B cell (primary cell): ENCODE results near the gene PCGF2. TPM values are rescaled to one million over a fixed set of nuclear protein-coding genes. Genes with fewer than 3 reads are reported as not detected.
A peak's percentile ranks its signal among the peaks of the same experiment; 100 is the strongest.

Experiments
- ATAC-seq: fragments of 200-7000 bp; cut with Tn5 transposase; one replicate; pipeline ENCODE4 v1.10.0; 2021; ENCODE audit warnings: low read depth, mild to moderate bottlenecking, moderate number of reproducible peaks, moderate library complexity
- CTCF ChIA-PET: fragments of 350-600 bp; sonication (Branson Sonifier 250); formaldehyde crosslinking; loops from one replicate; lab custom pipeline; 2021; ENCODE audit warnings: antibody characterized with exemption, inconsistent platforms; lab: Charles Lee
- POLR2A ChIA-PET: fragments of 350-600 bp; sonication (Branson Sonifier 250); formaldehyde crosslinking; loops from one replicate; lab custom pipeline; 2021; ENCODE audit warnings: antibody characterized with exemption; lab: Charles Lee
- DNase-seq: peaks from one replicate; pipeline ENCODE4 v3.0.0; 2013
- H2AFZ ChIP-seq: 2 replicates; pipeline ENCODE4 v1.6.1; 2012; ENCODE audit warnings: mild to moderate bottlenecking, low read depth, low read length; ENCODE audit not compliant: insufficient read depth, poor library complexity, severe bottlenecking
- H3K27ac ChIP-seq, 2 donors: 1 replicate in 1 of 2; 2 replicates in 1 of 2; pipeline ENCODE4 v1.5.1; 2012 to 2013; ENCODE audit warnings: low read length in 2 of 2, mild to moderate bottlenecking in 2 of 2, moderate library complexity in 1 of 2
- H3K27me3 ChIP-seq, 4 experiments: fragments of 200-600 bp in 1 of 4; sonication (generic) in 1 of 4; replicated peaks in 1 of 4; 1 replicate in 2 of 4; 2 replicates in 2 of 4; pipeline versions ENCODE4 v1.6.1 to v1.7.0; 2013 to 2016; ENCODE audit warnings: low read length in 3 of 4, mild to moderate bottlenecking in 2 of 4, mixed read lengths in 1 of 4, moderate library complexity in 1 of 4; ENCODE audit not compliant: insufficient read depth in 4 of 4, control insufficient read depth in 3 of 4; ENCODE audit errors: control extremely low read depth in 1 of 4
- H3K36me3 ChIP-seq, 2 experiments: replicated peaks in 1 of 2; 1 replicate in 1 of 2; 2 replicates in 1 of 2; pipeline versions ENCODE4 v1.6.1 to v1.7.1; 2013; ENCODE audit warnings: low read length in 1 of 2; ENCODE audit not compliant: insufficient read depth in 2 of 2, control insufficient read depth in 1 of 2; ENCODE audit errors: control extremely low read depth in 1 of 2, extremely low read depth in 1 of 2
- H3K4me1 ChIP-seq, 2 donors: fragments of 200-600 bp in 1 of 2; sonication (generic) in 1 of 2; 1 replicate in 1 of 2; 2 replicates in 1 of 2; pipeline versions ENCODE4 v1.5.1 to v1.6.1; 2013 to 2017; ENCODE audit warnings: low read length in 2 of 2; ENCODE audit not compliant: control insufficient read depth in 2 of 2, insufficient read depth in 2 of 2
- H3K4me2 ChIP-seq: replicated peaks from 2 replicates; pipeline ENCODE3; 2012; ENCODE audit warnings: mild to moderate bottlenecking, low read depth, low read length; ENCODE audit not compliant: poor library complexity, severe bottlenecking
- H3K4me3 ChIP-seq, 5 experiments: fragments of 200-600 bp in 1 of 5; sonication (generic) in 1 of 5; 1 replicate in 3 of 5; 2 replicates in 2 of 5; pipeline versions ENCODE4 v1.5.1 to v1.7.0; 2011 to 2016; ENCODE audit warnings: low read length in 4 of 5, mild to moderate bottlenecking in 4 of 5, low read depth in 2 of 5, control low read depth in 1 of 5, moderate library complexity in 1 of 5; ENCODE audit not compliant: insufficient read depth in 1 of 5; ENCODE audit errors: control extremely low read depth in 1 of 5, extremely low read depth in 1 of 5
- H3K79me2 ChIP-seq: fragments of 200-600 bp; sonication (generic); one replicate; pipeline ENCODE4 v1.6.0; 2016; ENCODE audit warnings: low read length; ENCODE audit not compliant: control insufficient read depth, insufficient read depth
- H3K9ac ChIP-seq: fragments of 200-600 bp; sonication (generic); 2 replicates; pipeline ENCODE4 v1.6.1; 2017; ENCODE audit warnings: mild to moderate bottlenecking, low read length, moderate library complexity
- H3K9me3 ChIP-seq, 3 donors: one replicate each; pipeline versions ENCODE4 v1.6.1 to v1.7.1; 2013; ENCODE audit warnings: low read length in 2 of 3; ENCODE audit not compliant: control insufficient read depth in 2 of 3, insufficient read depth in 1 of 3; ENCODE audit errors: control extremely low read depth in 1 of 3
- H4K20me1 ChIP-seq: 2 replicates; pipeline ENCODE4 v1.6.0; 2012; ENCODE audit warnings: mild to moderate bottlenecking, low read length; ENCODE audit not compliant: insufficient read depth, control insufficient read depth, poor library complexity, severe bottlenecking
- H3K27ac Mint-ChIP-seq: one replicate; pipeline ENCODE4 v1.8.0; 2021; ENCODE audit warnings: mixed read lengths
- H3K27me3 Mint-ChIP-seq: one replicate; pipeline ENCODE4 v1.8.0; 2021; ENCODE audit warnings: mixed read lengths
- H3K4me1 Mint-ChIP-seq: one replicate; pipeline ENCODE4 v1.8.0; 2021; ENCODE audit warnings: mixed read lengths
- H3K4me3 Mint-ChIP-seq: one replicate; pipeline ENCODE4 v1.8.0; 2021; ENCODE audit warnings: mixed read lengths
- H3K9me3 Mint-ChIP-seq: one replicate; pipeline ENCODE4 v1.8.0; 2022; ENCODE audit warnings: mixed read lengths; ENCODE audit not compliant: insufficient read depth
- CTCF ChIP-seq: fragments of 200-600 bp; IDR thresholded peaks from one replicate; pipeline ENCODE4 v1.8.0; 2022; ENCODE audit warnings: antibody characterized with exemption, mild to moderate bottlenecking
- EZH2 ChIP-seq: IDR thresholded peaks from 2 replicates; pipeline ENCODE4 v1.6.1; 2012; ENCODE audit warnings: borderline replicate concordance, low read depth, mild to moderate bottlenecking, moderate library complexity, low read length; ENCODE audit not compliant: insufficient read depth, poor library complexity, severe bottlenecking
- WGBS: methylation state at CpG from one replicate; pipeline ENCODE4 v1.1.5; 2013; ENCODE audit warnings: missing lambda C conversion rate; ENCODE audit not compliant: insufficient coverage; 5-methylcytosine and 5-hydroxymethylcytosine counted together
- intact Hi-C: fragments of 100-400 bp; cut with micrococcal nuclease; formaldehyde crosslinking; loops from one replicate; pipeline ENCODE4 v1.10.0; 2022
- polyA plus RNA-seq: library from polyadenylated mRNA; depleted of rRNA; stranded (reverse); fragments of >200 nt; gene quantifications from 2 replicates; pipeline ENCODE4 v1.2.3, GENCODE V29; 2012
- total RNA-seq, 2 donors: library from RNA; stranded (reverse); fragments of 120-200 nt in 1 of 2; gene quantifications; 1 replicate in 1 of 2; 2 replicates in 1 of 2; pipeline versions ENCODE4 v1.2.3 to v1.2.4, GENCODE V29; 2013 to 2022

The PCGF2 gene
- total and polyA plus RNA-seq, 2 donors (not counting 1 experiment from before 2014, with no cell fraction given), result 0.04 TPM; not detected in 1

GRCh38 chr17:38729886-38730525 lies 18.1 kb downstream of the PCGF2 start, which contains the start of gene CISD3:
TSS of gene CISD3 (plus strand) at chr17:38730341. CDS start at chr17:38730359, 18 bp downstream.
- Histone ChIP-seq H3K27ac (peak within 1 kb of the TSS; percentile 79), H3K27me3 (no peaks in the 10 kb centered on the region), H3K4me3 (peak within 1 kb of the TSS; percentile 13 to 85 (median 62)), H3K4me2 (peak within 1 kb of the TSS; percentile 93), H3K79me2 (no peaks in the 10 kb centered on the region), H3K36me3 (peaks cover 0 to 5% of the 10 kb centered on the region in 2 experiments), H3K9ac (peak within 1 kb of the TSS; percentile 77), H3K9me3 (peaks cover 0 to 13% (median 0%) of the 10 kb centered on the region in 3 donors), H3K4me1 (peaks cover 32 to 60% of the 10 kb centered on the region in 2 donors), H2AFZ (peak within 1 kb of the TSS; percentile 83), H4K20me1 (no peaks in the 10 kb centered on the region)
- Mint-ChIP-seq H3K27me3 (no peaks in the 10 kb centered on the region), H3K4me3 (peak within 1 kb of the TSS; percentile 87), H3K4me1 (peaks cover 59% of the 10 kb centered on the region), H3K27ac (peak within 1 kb of the TSS; percentile 89), H3K9me3 (no peaks in the 10 kb centered on the region)
- no peak for TF ChIP-seq EZH2
- TF ChIP-seq CTCF, result peak; percentile 71
- DNase-seq, result peak; percentile 92
- intact Hi-C loops, result loop anchor here (1.0 kb wide), 4 partner anchors 22 to 53 kb away; partner anchors contain the start of genes MLLT6 and PSMB3
- POLR2A ChIA-PET, result interaction anchor here (0.6 to 1.4 kb wide), 6 partner anchors 9 to 424 kb away, joined by 3 to 7 read pairs (median 3); no protein-coding TSS in a partner anchor
- CTCF ChIA-PET, result interaction anchor here (1.7 to 6.4 kb wide), 7 partner anchors 8 to 171 kb away, joined by 3 to 54 read pairs (median 9); partner anchors contain the start of genes EPOP and PSMB3
- ATAC-seq, result peak; percentile 91
- whole genome bisulfite sequencing, result under 1% methylated on average over 92 of the region's 92 CpGs
